Nephron progenitor cell (in vitro differentiated cells): ENCODE data around the gene SPECC1L.

Source experiments
- DNase-seq: peaks from one replicate; pipeline ENCODE4 v3.0.0; 2021
- H3K27ac Mint-ChIP-seq: 2 replicates; pipeline ENCODE4 v1.8.0; 2021; ENCODE audit warnings: mild to moderate bottlenecking, moderate library complexity, mixed read lengths
- H3K27me3 Mint-ChIP-seq: 2 replicates; pipeline ENCODE4 v1.8.0; 2021; ENCODE audit warnings: mild to moderate bottlenecking, low read depth, mixed read lengths; ENCODE audit not compliant: poor library complexity
- H3K36me3 Mint-ChIP-seq: 2 replicates; pipeline ENCODE4 v1.8.0; 2021; ENCODE audit warnings: low read depth, mixed read lengths
- H3K4me1 Mint-ChIP-seq: 2 replicates; pipeline ENCODE4 v1.8.0; 2021; ENCODE audit warnings: mixed read lengths
- H3K4me3 Mint-ChIP-seq: 2 replicates; pipeline ENCODE4 v1.8.0; 2021; ENCODE audit warnings: mild to moderate bottlenecking, moderate library complexity, mixed read lengths
- H3K9me3 Mint-ChIP-seq: 2 replicates; pipeline ENCODE4 v1.8.0; 2021; ENCODE audit warnings: mild to moderate bottlenecking, moderate library complexity, mixed read lengths
- CTCF ChIP-seq: fragments of 200-600 bp; sonication (generic); IDR thresholded peaks from 2 replicates; pipeline ENCODE4 v1.5.0; 2021; ENCODE audit warnings: antibody characterized with exemption

Gene SPECC1L

GRCh38 chr22:24405631-24406321 is 135.1 kb downstream of the SPECC1L start:
- H3K36me3 Mint-ChIP-seq: peaks cover 37% of the 10 kb centered on the region
- no peak overlapping the region for H3K4me3 Mint-ChIP-seq
- H3K27me3 Mint-ChIP-seq: no peaks in the 10 kb centered on the region
- no peaks in the 10 kb centered on the region for H3K9me3 Mint-ChIP-seq
- H3K4me1 Mint-ChIP-seq: peaks cover 66% of the 10 kb centered on the region
- H3K27ac Mint-ChIP-seq: peak overlapping the region; percentile 75
- TF ChIP-seq CTCF: no peak
- DNase-seq: no peak

- Mint-ChIP-seq H3K4me1 (peaks cover 62% of the 10 kb centered on the region), H3K27ac (peak overlapping the region; percentile 90), H3K9me3 (no peaks in the 10 kb centered on the region), H3K36me3 (peaks cover 29% of the 10 kb centered on the region), H3K27me3 (no peaks in the 10 kb centered on the region), H3K4me3 (peak overlapping the region; percentile 47)
- DNase-seq: no peak
- no peak for TF ChIP-seq CTCF
These were observed 136.0 kb downstream of the SPECC1L start for GRCh38 chr22:24406322-24407277.

GRCh38 chr22:24407278-24407665 is 136.6 kb downstream of the SPECC1L start:
- Mint-ChIP-seq H3K36me3 (peaks cover 28% of the 10 kb centered on the region), H3K4me3 (peak overlapping the region; percentile 47), H3K27me3 (no peaks in the 10 kb centered on the region), H3K4me1 (peaks cover 65% of the 10 kb centered on the region), H3K27ac (peak overlapping the region; percentile 90), H3K9me3 (no peaks in the 10 kb centered on the region)
- no peak for DNase-seq
- no peak for TF ChIP-seq CTCF

- peaks cover 28% of the 10 kb centered on the region for H3K36me3 Mint-ChIP-seq
- TF ChIP-seq CTCF: no peak
- peak overlapping the region; percentile 47 for H3K4me3 Mint-ChIP-seq
- H3K27me3 Mint-ChIP-seq: no peaks in the 10 kb centered on the region
- H3K27ac Mint-ChIP-seq: peak overlapping the region; percentile 90
- no peak for DNase-seq
- H3K4me1 Mint-ChIP-seq: peaks cover 69% of the 10 kb centered on the region
- H3K9me3 Mint-ChIP-seq: no peaks in the 10 kb centered on the region
These were observed 137.3 kb downstream of the SPECC1L start for GRCh38 chr22:24407884-24408283.

- peak overlapping the region; percentile 90 for H3K27ac Mint-ChIP-seq
- H3K4me3 Mint-ChIP-seq: no peak overlapping the region
- no peaks in the 10 kb centered on the region for H3K9me3 Mint-ChIP-seq
- TF ChIP-seq CTCF: no peak
- no peaks in the 10 kb centered on the region for H3K27me3 Mint-ChIP-seq
- DNase-seq: no peak
- H3K4me1 Mint-ChIP-seq: peaks cover 76% of the 10 kb centered on the region
- peaks cover 23% of the 10 kb centered on the region for H3K36me3 Mint-ChIP-seq
These were observed 138.0 kb downstream of the SPECC1L start for GRCh38 chr22:24408630-24409029.
